HEK293 (cell line): ENCODE data around the gene FUT6.

Experiments
- CTCF ChIA-PET: fragments of 350-600 bp; formaldehyde crosslinking; extraction: SDS; loops from one replicate; lab custom pipeline; 2021; ENCODE audit warnings: antibody characterized with exemption; lab: Yijun Ruan, JAX
- POLR2A ChIA-PET: fragments of 300-600 bp; formaldehyde crosslinking; extraction: SDS; loops from one replicate; lab custom pipeline; 2020; ENCODE audit warnings: antibody characterized with exemption, inconsistent platforms; lab: Yijun Ruan, JAX
- H3K27ac ChIP-seq: fragments of 200-500 bp; sonication (Bioruptor generic); 2 replicates; pipeline ENCODE4 v1.5.1; 2014; ENCODE audit warnings: low read depth, low read length, control low read depth, inconsistent platforms; ENCODE audit errors: extremely low read depth
- H3K36me3 ChIP-seq, 2 experiments: fragments of 200-500 bp in 1 of 2; sonication (Bioruptor generic) in 1 of 2; 1 replicate in 1 of 2; 2 replicates in 1 of 2; pipeline ENCODE4 v1.5.1; 2014 to 2017; ENCODE audit warnings: inconsistent platforms in 2 of 2, low read length in 2 of 2; ENCODE audit not compliant: control insufficient read depth in 2 of 2, insufficient read depth in 1 of 2
- H3K4me1 ChIP-seq: fragments of 200-500 bp; sonication (Bioruptor generic); 2 replicates; pipeline ENCODE4 v1.5.1; 2014; ENCODE audit warnings: mild to moderate bottlenecking, low read length, inconsistent platforms; ENCODE audit not compliant: control insufficient read depth, insufficient read depth
- H3K4me3 ChIP-seq: 2 replicates; pipeline ENCODE4 v1.5.1; 2011; ENCODE audit warnings: low read depth, mild to moderate bottlenecking, control low read depth, low read length, moderate library complexity
- H3K9me3 ChIP-seq: fragments of 200-500 bp; sonication (Bioruptor generic); 2 replicates; pipeline ENCODE4 v1.5.1; 2014; ENCODE audit warnings: low read depth, low read length, inconsistent platforms; ENCODE audit not compliant: control insufficient read depth, insufficient read depth
- EGR2 ChIP-seq: fragments of 450-650 bp; formaldehyde crosslinking; IDR thresholded peaks from 2 replicates; pipeline ENCODE4 v1.5.1; 2016; ENCODE audit warnings: low read depth, missing biosample characterization, missing genetic modification characterization
- IKZF3 ChIP-seq: fragments of 450-650 bp; IDR thresholded peaks from 2 replicates; pipeline ENCODE4 v1.5.0; 2018; ENCODE audit warnings: missing biosample characterization, mild to moderate bottlenecking, missing genetic modification characterization, moderate library complexity
- KLF1 ChIP-seq: fragments of 450-650 bp; formaldehyde crosslinking; IDR thresholded peaks from 2 replicates; pipeline ENCODE4 v1.5.1; 2016; ENCODE audit warnings: missing biosample characterization, missing genetic modification characterization
- KLF10 ChIP-seq: fragments of 450-650 bp; IDR thresholded peaks from 2 replicates; pipeline ENCODE4 v1.5.1; 2018; ENCODE audit warnings: missing biosample characterization, mild to moderate bottlenecking, missing genetic modification characterization
- PRDM1 ChIP-seq: fragments of 450-650 bp; formaldehyde crosslinking; IDR thresholded peaks from 2 replicates; pipeline ENCODE4; 2016; ENCODE audit warnings: missing biosample characterization, missing genetic modification characterization
- SP2 ChIP-seq: fragments of 450-650 bp; formaldehyde crosslinking; IDR thresholded peaks from 2 replicates; pipeline ENCODE4 v1.5.1; 2016; ENCODE audit warnings: missing biosample characterization, missing genetic modification characterization
- SP7 ChIP-seq: fragments of 450-650 bp; formaldehyde crosslinking; IDR thresholded peaks from 2 replicates; pipeline ENCODE4 v1.5.1; 2016; ENCODE audit warnings: missing biosample characterization, missing genetic modification characterization
- ZBTB1 ChIP-seq: fragments of 450-650 bp; formaldehyde crosslinking; IDR thresholded peaks from 2 replicates; pipeline ENCODE4 v1.5.1; 2016; ENCODE audit warnings: missing biosample characterization, missing genetic modification characterization
- ZFHX2 ChIP-seq: fragments of 450-650 bp; formaldehyde crosslinking; conservative IDR thresholded peaks from 2 replicates; pipeline ENCODE4 v1.5.1; 2016; ENCODE audit warnings: missing biosample characterization, missing genetic modification characterization
- ZNF19 ChIP-seq: fragments of 450-650 bp; formaldehyde crosslinking; IDR thresholded peaks from 2 replicates; pipeline ENCODE4; 2016; ENCODE audit warnings: missing biosample characterization, missing genetic modification characterization, low read depth
- ZNF214 ChIP-seq: fragments of 450-650 bp; formaldehyde crosslinking; IDR thresholded peaks from 2 replicates; pipeline ENCODE4 v1.5.1; 2017; ENCODE audit warnings: missing biosample characterization, mild to moderate bottlenecking, missing genetic modification characterization, borderline replicate concordance
- ZNF366 ChIP-seq: fragments of 450-650 bp; formaldehyde crosslinking; conservative IDR thresholded peaks from 2 replicates; pipeline ENCODE4 v1.5.1; 2016; ENCODE audit warnings: missing biosample characterization, missing genetic modification characterization
- ZNF510 ChIP-seq: fragments of 450-650 bp; formaldehyde crosslinking; IDR thresholded peaks from 2 replicates; pipeline ENCODE4 v1.5.1; 2018; ENCODE audit warnings: mild to moderate bottlenecking, missing genetic modification characterization, missing biosample characterization; ENCODE audit not compliant: insufficient replicate concordance
- ZNF514 ChIP-seq: fragments of 450-650 bp; formaldehyde crosslinking; IDR thresholded peaks from 2 replicates; pipeline ENCODE4 v1.5.1; 2016; ENCODE audit warnings: missing biosample characterization, missing genetic modification characterization
- ZNF629 ChIP-seq: fragments of 450-650 bp; formaldehyde crosslinking; IDR thresholded peaks from 2 replicates; pipeline ENCODE4 v1.5.1; 2017; ENCODE audit warnings: missing biosample characterization, missing genetic modification characterization
- ZNF664 ChIP-seq: fragments of 450-650 bp; formaldehyde crosslinking; IDR thresholded peaks from 2 replicates; pipeline ENCODE4 v1.5.1; 2016; ENCODE audit warnings: missing biosample characterization, missing genetic modification characterization
- ZNF777 ChIP-seq: fragments of 450-650 bp; formaldehyde crosslinking; IDR thresholded peaks from 2 replicates; pipeline ENCODE4 v1.5.1; 2017; ENCODE audit warnings: missing biosample characterization, missing genetic modification characterization, borderline replicate concordance
- TF ChIP-seq, protein P1 (sequence below): fragments of 450-650 bp; formaldehyde crosslinking; IDR thresholded peaks from 2 replicates; pipeline ENCODE4 v1.5.1; 2016; ENCODE audit warnings: missing biosample characterization, missing genetic modification characterization
- TF ChIP-seq, protein P2 (sequence below): fragments of 450-650 bp; formaldehyde crosslinking; IDR thresholded peaks from 2 replicates; pipeline ENCODE4 v1.5.1; 2016; ENCODE audit warnings: missing biosample characterization, missing genetic modification characterization
- TF ChIP-seq, protein P3 (sequence below): fragments of 450-650 bp; formaldehyde crosslinking; IDR thresholded peaks from 2 replicates; pipeline ENCODE4 v1.5.1; 2016; ENCODE audit warnings: missing biosample characterization, missing genetic modification characterization

FUT6 gene

DNA sequence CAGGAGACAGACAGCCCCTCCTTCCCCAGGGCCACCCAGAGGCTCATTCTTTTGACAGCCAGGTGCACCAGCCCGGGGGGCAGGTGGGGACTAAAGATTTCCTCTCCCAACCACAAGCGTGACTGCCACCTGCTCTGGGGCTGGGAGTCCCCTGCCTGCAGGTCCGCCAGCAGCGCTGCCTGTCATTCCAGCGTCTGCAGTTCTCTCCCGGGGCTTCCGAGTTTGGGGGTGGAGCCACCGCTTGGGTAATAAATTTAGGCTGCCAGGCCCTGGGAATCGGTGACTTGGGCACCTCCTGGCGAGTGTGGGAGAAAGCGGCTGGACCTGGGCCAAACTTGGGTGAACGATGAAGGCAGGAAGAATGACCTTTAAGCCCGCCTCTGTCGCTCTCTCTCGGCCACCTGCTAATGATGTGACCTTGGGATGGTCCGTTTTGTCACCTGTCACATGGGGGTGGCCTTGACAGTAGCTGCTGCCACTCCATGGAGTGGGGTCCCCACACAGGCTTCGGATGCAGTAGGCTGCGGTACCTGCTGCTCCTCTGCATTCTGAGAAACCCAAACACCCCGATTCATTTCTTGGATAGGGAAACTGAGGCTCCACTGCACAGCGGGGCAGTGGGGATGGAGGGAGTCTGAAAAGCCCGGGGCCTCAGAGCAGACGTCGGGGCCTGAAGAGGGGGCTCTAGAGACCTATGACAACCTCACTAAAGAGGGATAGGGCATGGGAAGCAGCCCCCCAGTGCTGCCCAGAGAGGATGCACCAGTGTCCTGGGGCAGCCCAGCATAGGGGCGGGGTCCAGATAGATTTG, 12.8 kb downstream of the FUT6 start (continued):
- TF ChIP-seq, protein P1, sequence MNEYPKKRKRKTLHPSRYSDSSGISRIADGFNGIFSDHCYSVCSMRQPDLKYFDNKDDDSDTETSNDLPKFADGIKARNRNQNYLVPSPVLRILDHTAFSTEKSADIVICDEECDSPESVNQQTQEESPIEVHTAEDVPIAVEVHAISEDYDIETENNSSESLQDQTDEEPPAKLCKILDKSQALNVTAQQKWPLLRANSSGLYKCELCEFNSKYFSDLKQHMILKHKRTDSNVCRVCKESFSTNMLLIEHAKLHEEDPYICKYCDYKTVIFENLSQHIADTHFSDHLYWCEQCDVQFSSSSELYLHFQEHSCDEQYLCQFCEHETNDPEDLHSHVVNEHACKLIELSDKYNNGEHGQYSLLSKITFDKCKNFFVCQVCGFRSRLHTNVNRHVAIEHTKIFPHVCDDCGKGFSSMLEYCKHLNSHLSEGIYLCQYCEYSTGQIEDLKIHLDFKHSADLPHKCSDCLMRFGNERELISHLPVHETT (tag by site-specific recombination): no peak
- TF ChIP-seq KLF1 (peak; percentile 30; the same call in 1 of the 2 replicates), IKZF3 (peak; percentile 66; the same call in 1 of the 2 replicates), ZNF366 (tag by site-specific recombination) (0 out of 2 replicates have a peak, but pooled peaks have one; percentile 15), PRDM1 (tag by site-specific recombination) (peak; percentile 40; the same call in 1 of the 2 replicates), ZNF629 (tag by site-specific recombination) (peak; percentile 44; the same call in 1 of the 2 replicates)

DNA sequence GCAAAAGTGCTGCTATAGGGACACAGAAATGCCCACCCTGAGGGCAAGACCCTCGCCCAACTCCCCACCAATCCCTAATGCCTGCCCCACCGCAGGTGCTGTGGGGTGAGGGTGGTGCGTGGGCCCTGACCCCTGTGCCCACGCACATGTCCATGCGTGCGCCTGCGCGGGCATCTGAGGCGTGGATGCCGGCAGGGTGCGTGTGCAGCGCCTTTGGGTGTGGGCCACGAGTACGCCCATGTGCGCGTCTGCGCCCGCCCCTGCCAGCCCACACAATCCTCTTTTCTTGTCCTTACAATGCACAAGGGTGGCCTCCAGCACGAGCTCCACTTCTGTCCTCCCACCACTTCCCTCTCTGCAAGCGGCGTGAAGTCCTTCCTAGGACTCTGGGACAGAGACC, 14.3 kb downstream of the FUT6 start:
- TF ChIP-seq ZNF514 (tag by site-specific recombination) (no peak), ZNF19 (no peak), ZNF510 (tag by site-specific recombination) (no peak), EGR2 (peak; percentile 63; the same call in 1 of the 2 replicates), ZFHX2 (peak; percentile 79), ZBTB1 (tag by site-specific recombination) (no peak)
- TF ChIP-seq, protein P2, sequence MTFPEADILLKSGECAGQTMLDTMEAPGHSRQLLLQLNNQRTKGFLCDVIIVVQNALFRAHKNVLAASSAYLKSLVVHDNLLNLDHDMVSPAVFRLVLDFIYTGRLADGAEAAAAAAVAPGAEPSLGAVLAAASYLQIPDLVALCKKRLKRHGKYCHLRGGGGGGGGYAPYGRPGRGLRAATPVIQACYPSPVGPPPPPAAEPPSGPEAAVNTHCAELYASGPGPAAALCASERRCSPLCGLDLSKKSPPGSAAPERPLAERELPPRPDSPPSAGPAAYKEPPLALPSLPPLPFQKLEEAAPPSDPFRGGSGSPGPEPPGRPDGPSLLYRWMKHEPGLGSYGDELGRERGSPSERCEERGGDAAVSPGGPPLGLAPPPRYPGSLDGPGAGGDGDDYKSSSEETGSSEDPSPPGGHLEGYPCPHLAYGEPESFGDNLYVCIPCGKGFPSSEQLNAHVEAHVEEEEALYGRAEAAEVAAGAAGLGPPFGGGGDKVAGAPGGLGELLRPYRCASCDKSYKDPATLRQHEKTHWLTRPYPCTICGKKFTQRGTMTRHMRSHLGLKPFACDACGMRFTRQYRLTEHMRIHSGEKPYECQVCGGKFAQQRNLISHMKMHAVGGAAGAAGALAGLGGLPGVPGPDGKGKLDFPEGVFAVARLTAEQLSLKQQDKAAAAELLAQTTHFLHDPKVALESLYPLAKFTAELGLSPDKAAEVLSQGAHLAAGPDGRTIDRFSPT (tag by site-specific recombination): 0 out of 2 replicates have a peak, but pooled peaks have one; percentile 57
- ChIA-PET POLR2A (no interaction called here), CTCF (interaction anchor here (0.7 to 5.6 kb wide), 3 partner anchors 17 to 31 kb away, joined by 3 to 44 read pairs (median 3); partner anchors contain the start of gene NRTN)
- Histone ChIP-seq H3K4me3 (no peak overlapping the region), H3K4me1 (peaks cover 6% of the 10 kb centered on the region), H3K36me3 (no peaks in the 10 kb centered on the region), H3K27ac (no peak overlapping the region), H3K9me3 (no peaks in the 10 kb centered on the region)

DNA sequence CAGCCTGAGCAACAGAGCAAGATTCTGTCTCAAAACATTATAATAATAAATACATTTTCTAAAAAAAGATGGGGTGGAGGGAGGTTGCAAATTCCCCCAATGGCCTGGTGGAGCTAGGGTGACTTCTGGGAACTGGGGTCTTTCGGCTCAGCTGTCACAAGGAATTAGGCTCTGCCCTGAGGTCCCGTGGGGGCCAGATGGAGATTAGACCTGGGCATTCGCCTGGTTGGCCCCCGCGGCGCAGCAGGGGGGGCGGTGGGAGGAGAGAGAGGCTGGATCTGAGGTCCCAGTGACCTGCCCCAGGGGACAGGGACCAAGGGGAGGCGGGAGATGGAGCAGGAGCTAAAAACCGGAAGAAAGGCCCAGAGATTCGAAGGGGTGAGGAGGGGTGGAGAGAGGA, 14.8 kb downstream of the FUT6 start:
- H3K27ac ChIP-seq: no peak overlapping the region
- H3K9me3 ChIP-seq: no peaks in the 10 kb centered on the region
- H3K4me1 ChIP-seq: peaks cover 6% of the 10 kb centered on the region
- H3K4me3 ChIP-seq: no peak overlapping the region
- TF ChIP-seq SP2 (tag by site-specific recombination) (0 out of 2 replicates have a peak, but pooled peaks have one; percentile 13), ZNF664 (no peak), SP7 (tag by site-specific recombination) (no peak), ZNF214 (no peak), ZNF777 (tag by site-specific recombination) (no peak), KLF10 (no peak)
- TF ChIP-seq, protein P3, sequence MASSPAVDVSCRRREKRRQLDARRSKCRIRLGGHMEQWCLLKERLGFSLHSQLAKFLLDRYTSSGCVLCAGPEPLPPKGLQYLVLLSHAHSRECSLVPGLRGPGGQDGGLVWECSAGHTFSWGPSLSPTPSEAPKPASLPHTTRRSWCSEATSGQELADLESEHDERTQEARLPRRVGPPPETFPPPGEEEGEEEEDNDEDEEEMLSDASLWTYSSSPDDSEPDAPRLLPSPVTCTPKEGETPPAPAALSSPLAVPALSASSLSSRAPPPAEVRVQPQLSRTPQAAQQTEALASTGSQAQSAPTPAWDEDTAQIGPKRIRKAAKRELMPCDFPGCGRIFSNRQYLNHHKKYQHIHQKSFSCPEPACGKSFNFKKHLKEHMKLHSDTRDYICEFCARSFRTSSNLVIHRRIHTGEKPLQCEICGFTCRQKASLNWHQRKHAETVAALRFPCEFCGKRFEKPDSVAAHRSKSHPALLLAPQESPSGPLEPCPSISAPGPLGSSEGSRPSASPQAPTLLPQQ: no peak
- TF ChIP-seq, all 188 proteins: peak for 1
- POLR2A ChIA-PET: no interaction called here
- H3K36me3 ChIP-seq: no peaks in the 10 kb centered on the region
- CTCF ChIA-PET: interaction anchor here (0.6 to 5.6 kb wide), 4 partner anchors 16 to 479 kb away, joined by 3 to 44 read pairs (median 4); partner anchors contain the start of gene NRTN
